SK-N-SH (cell line): Measurements from ENCODE around the gene CYP20A1.

Source experiments
- CHD2 ChIP-seq: fragments of 150-350 bp; IDR thresholded peaks from 2 replicates; pipeline ENCODE4 v1.6.1; 2018; ENCODE audit warnings: low read length; ENCODE audit not compliant: partially characterized antibody
- CTCF ChIP-seq: fragments of 200-600 bp; sonication (generic); IDR thresholded peaks from 2 replicates; pipeline ENCODE4 v1.6.1; 2017; ENCODE audit warnings: antibody characterized with exemption, mild to moderate bottlenecking, moderate library complexity
- EZH2phosphoT487 ChIP-seq: fragments of 200-600 bp; sonication (generic); IDR thresholded peaks from 2 replicates; pipeline ENCODE4 v1.6.1; 2017; ENCODE audit warnings: low read depth, mixed run types, mild to moderate bottlenecking, antibody characterized with exemption, moderate library complexity, borderline replicate concordance
- FOXJ3 ChIP-seq: sonication (generic); formaldehyde crosslinking; IDR thresholded peaks from 2 replicates; pipeline ENCODE4 v1.5.1; 2020; ENCODE audit warnings: mild to moderate bottlenecking, missing genetic modification reagents
- GABPA ChIP-seq: IDR thresholded peaks from 2 replicates; pipeline ENCODE4 v1.4.0; 2012; ENCODE audit warnings: low read depth, mild to moderate bottlenecking
- POLR2AphosphoS5 ChIP-seq: IDR thresholded peaks from 2 replicates; pipeline ENCODE4 v1.6.1; 2012; ENCODE audit warnings: low read depth, low read length
- RAD21 ChIP-seq: IDR thresholded peaks from 2 replicates; pipeline ENCODE4 v1.6.1; 2012; ENCODE audit warnings: mild to moderate bottlenecking, low read length
- RFX5 ChIP-seq: IDR thresholded peaks from 2 replicates; pipeline ENCODE4 v1.6.1; 2012; ENCODE audit warnings: mild to moderate bottlenecking, improper control_type of control experiment, low read length
- RXRA ChIP-seq: IDR thresholded peaks from 2 replicates; pipeline ENCODE4 v1.4.0; 2012; ENCODE audit warnings: low read depth, mild to moderate bottlenecking, borderline replicate concordance
- TAF1 ChIP-seq: IDR thresholded peaks from 2 replicates; pipeline ENCODE4 v1.6.1; 2012; ENCODE audit warnings: low read depth, mild to moderate bottlenecking, low read length, moderate library complexity, borderline replicate concordance
- USF1 ChIP-seq: IDR thresholded peaks from 2 replicates; pipeline ENCODE4 v1.4.0; 2012; ENCODE audit warnings: low read depth, borderline replicate concordance
- USF2 ChIP-seq: fragments of 150-350 bp; IDR thresholded peaks from 2 replicates; pipeline ENCODE4 v1.6.1; 2017; ENCODE audit warnings: antibody characterized with exemption, low read length, low read depth, borderline replicate concordance
- YY1 ChIP-seq: IDR thresholded peaks from 2 replicates; pipeline ENCODE4 v1.4.0; 2012; ENCODE audit warnings: low read depth, mild to moderate bottlenecking

- TF ChIP-seq POLR2AphosphoS5 (no peak), CTCF (no peak), YY1 (no peak), EZH2phosphoT487 (no peak), RXRA (no peak), RFX5 (no peak), TAF1 (no peak), USF1 (no peak), GABPA (no peak), RAD21 (no peak), USF2 (no peak), CHD2 (no peak), FOXJ3 (CRISPR knock-in tag) (no peak)
These were observed 520 bp upstream of the CYP20A1 start for GRCh38 chr2:203238292-203238703.
